GM12872 (cell line): Measurements from ENCODE around the gene S100A5.

Experiments
- CTCF ChIP-seq: IDR thresholded peaks from 3 replicates; pipeline ENCODE4 v1.5.1; 2011; ENCODE audit warnings: low read depth, mild to moderate bottlenecking, low read length, moderate library complexity; ENCODE audit not compliant: insufficient read depth

Gene S100A5

GRCh38 chr1:153578490-153578889 lies 37.8 kb upstream of the S100A5 start:
- TF ChIP-seq CTCF: no peak

GRCh38 chr1:153577624-153578051 lies 36.9 kb upstream of the S100A5 start:
- TF ChIP-seq CTCF: no peak

GRCh38 chr1:153577138-153577537 lies 36.4 kb upstream of the S100A5 start:
- TF ChIP-seq CTCF: no peak

GRCh38 chr1:153573351-153573750 lies 32.6 kb upstream of the S100A5 start:
- no peak for TF ChIP-seq CTCF

- TF ChIP-seq CTCF: peak; percentile 82
These were observed 31.9 kb upstream of the S100A5 start for GRCh38 chr1:153572569-153573015.

GRCh38 chr1:153571706-153572105 lies 31.0 kb upstream of the S100A5 start:
- TF ChIP-seq CTCF: no peak

GRCh38 chr1:153570874-153571273 lies 30.1 kb upstream of the S100A5 start:
- no peak for TF ChIP-seq CTCF

- no peak for TF ChIP-seq CTCF
These were observed 28.7 kb upstream of the S100A5 start for GRCh38 chr1:153569465-153569864.
